DMS 273 (cell line): Measurements from ENCODE around the gene PSG11.
"Not testable (repeated sequence)": the region's sequence is repeated elsewhere in the genome, so short reads cannot be mapped to it uniquely, and the experiment has no call there.

ENCODE experiments used
- DNase-seq: peaks from one replicate; lab custom pipeline; 2025; ENCODE audit not compliant: unreplicated experiment; lab: John Stamatoyannopoulos, UW

The PSG11 gene

DNA sequence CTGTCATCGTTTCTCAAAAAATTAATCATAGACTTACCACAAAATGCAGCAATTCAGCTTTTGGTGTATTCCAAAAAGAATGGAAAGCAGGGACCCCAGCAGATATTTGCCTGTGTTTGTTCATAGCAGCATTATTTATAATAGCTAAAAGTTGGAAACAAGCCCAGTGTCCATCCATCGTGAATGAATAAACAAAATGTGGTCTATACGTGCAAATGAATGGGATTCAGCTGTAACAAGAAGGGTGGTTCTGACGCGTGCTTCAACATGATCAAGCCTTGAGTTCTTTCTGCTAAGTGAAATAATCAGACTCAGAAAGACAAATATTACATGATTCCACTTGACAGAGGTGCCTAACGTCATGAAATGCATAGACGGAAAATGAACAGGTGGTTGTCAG, 36.4 kb downstream of the PSG11 start:
- DNase-seq, result no peak

DNA sequence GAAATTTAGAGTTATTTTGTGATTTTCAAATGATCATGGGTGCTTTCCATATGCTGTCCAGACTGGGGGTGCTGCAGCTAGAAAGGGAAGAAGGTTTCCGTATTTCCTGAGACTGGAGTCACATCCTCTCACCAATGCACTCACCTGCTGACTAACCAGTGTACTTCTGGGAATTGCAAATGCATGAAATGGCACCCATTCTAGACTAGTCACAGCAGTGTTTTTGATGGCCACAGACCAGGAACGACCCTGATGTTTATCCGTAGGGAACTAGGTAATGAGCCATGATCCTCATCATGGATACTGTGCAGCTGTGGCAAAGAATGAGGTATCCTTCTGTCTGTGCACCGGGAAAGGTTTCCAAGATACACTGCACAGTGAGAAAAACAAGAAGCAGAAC, 37.1 kb downstream of the PSG11 start:
- DNase-seq, result not testable (repeated sequence)

DNA sequence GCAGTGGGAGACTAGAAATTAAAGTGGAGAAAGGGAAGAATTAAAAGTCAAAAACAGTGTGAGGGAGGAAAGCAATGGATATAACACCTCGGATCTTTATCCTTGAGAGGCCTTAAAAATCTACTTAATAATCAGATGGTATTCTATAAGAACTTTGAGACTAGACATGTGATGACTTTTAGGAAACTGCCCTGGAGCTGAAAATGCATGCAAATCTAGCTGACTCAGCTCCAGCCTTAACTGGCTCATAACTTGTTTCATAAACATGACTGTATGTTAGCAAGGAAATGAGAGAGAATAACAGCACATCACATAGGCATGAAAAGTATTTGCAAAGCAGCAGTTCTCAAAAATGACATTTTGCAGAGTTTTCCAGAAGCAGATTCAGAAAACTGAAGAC, 38.1 kb downstream of the PSG11 start:
- DNase-seq, result not testable (repeated sequence)

DNA sequence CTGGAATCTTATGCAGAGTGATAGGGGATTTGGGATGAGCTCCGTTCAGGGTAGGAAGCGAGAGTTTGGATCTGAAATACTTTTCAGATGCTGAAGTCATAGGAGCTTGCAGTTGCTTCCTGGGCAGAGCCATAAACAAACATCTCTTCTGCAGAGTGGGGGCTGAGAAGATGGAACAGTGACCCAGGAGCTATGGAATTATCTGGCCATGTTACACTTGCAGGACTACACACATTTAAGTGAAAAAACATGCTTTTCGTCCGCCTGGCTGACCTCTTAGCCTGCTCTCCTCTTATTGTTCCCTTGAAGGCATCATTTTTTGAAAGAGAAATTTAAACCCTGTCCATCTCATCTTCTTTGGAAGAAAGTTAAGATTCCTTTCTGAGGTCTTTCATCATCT, 40.7 kb downstream of the PSG11 start:
- DNase-seq, result no peak

DNA sequence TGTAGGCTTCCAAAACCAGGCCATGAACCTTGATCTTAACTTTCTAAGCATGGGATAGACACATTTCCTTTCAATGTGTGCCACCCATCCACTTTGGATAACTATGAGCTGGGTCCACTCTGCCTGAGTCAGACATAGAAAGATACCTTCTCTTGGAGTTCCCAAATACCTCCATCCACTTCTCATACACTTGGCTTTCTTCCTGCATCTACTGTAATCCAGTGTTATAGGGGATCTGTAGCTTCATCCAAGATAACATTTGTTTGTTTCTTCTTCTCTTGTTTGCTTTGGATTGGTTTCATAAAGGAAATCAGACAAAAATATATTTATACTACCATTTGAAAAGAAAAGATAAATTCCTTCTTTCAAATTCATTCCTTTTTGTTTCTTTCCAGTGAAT, 44.2 kb downstream of the PSG11 start:
- DNase-seq, result not testable (repeated sequence)

DNA sequence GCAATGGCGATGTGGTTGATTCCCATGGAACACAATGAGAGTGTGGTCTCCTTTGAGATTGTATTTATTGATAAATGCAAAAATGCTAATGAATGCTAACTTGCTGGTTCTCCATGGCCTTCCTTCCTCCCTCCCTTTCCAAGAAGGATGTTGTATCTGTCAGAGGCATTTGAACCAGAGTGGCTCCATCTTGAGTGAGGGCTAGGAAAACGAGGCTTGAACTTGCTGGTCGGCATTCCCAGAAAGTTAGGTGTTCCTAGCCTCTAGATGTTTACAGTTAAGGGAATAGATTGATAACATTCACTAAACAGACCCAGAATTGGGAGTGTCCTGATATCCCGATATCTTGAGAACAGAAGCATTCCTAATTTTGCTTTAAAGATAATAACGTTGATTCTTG, 54.8 kb downstream of the PSG11 start:
- DNase-seq, result not testable (repeated sequence)

DNA sequence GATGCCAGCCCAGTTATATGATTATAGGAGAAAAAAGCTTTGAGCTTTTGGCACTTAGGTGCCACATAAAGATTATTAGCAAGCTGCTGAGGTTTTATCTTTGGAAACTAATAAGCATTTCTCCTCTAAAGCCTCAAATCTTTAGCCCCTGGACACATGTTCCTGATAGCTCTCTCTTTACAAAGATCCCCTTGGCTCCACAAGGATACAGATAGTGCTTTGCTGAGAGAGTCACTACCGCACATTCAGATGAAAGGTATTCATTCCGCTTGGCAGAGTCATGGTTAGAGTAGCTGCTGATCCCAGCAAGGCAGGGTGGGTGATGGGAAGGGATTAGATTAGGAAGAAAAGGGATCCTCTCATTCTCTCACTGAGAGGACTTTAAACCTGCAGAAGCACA, 61.1 kb downstream of the PSG11 start:
- no peak for DNase-seq

DNA sequence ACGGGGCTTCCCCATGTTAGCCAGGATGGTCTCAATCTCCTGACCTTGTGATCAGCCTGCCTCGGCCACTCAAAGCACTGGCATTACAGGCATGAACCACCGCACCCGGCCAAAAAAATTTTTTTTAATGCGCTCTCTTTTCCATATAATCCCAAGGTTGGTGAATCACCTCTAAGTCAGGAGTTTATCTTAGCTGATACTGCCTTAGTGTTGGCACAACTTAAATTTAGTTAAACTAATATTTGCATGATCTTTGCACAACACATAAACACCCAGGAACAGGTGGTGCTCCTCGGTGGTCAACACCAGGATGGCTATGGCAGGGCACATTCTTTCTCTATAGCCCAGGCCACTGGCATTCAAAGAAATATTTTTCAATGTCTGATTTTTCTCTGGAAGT, 65.2 kb downstream of the PSG11 start:
- no peak for DNase-seq
